Hepatocyte (in vitro differentiated cells): ENCODE results near the gene CYBA. TPM values are rescaled to one million over a fixed set of nuclear protein-coding genes. Genes with fewer than 3 reads are reported as not detected.

Source experiments
- DNase-seq: peaks from one replicate; pipeline ENCODE4 v3.0.0-alpha.2; 2016; ENCODE audit warnings: low spot score
- H2AFZ ChIP-seq: fragments of 200-600 bp; sonication (generic); 2 replicates; pipeline ENCODE4 v1.6.0; 2016; ENCODE audit warnings: antibody characterized with exemption, mild to moderate bottlenecking
- H3K27ac ChIP-seq: fragments of 200-600 bp; sonication (generic); 2 replicates; pipeline ENCODE4 v1.5.1; 2016; ENCODE audit warnings: mild to moderate bottlenecking
- H3K27me3 ChIP-seq: fragments of 200-600 bp; sonication (generic); 2 replicates; pipeline ENCODE4 v1.6.1; 2016
- H3K36me3 ChIP-seq: fragments of 200-600 bp; sonication (generic); replicated peaks from 2 replicates; pipeline ENCODE4 v1.5.1; 2016; ENCODE audit warnings: low read depth; ENCODE audit not compliant: insufficient read depth
- H3K4me1 ChIP-seq: fragments of 200-600 bp; sonication (generic); 2 replicates; pipeline ENCODE4 v1.5.1; 2016; ENCODE audit warnings: mild to moderate bottlenecking, moderate library complexity; ENCODE audit not compliant: insufficient read depth
- H3K4me2 ChIP-seq: fragments of 200-600 bp; sonication (generic); 2 replicates; pipeline ENCODE4 v1.6.0; 2016
- H3K4me3 ChIP-seq: fragments of 200-600 bp; sonication (generic); 2 replicates; pipeline ENCODE4 v1.5.1; 2016; ENCODE audit warnings: mild to moderate bottlenecking
- H3K79me2 ChIP-seq: fragments of 200-600 bp; sonication (generic); 2 replicates; pipeline ENCODE4 v1.6.0; 2017; ENCODE audit warnings: mild to moderate bottlenecking
- H3K9me2 ChIP-seq: fragments of 200-600 bp; sonication (generic); replicated peaks from 2 replicates; pipeline ENCODE4 v1.6.0; 2017; ENCODE audit warnings: mild to moderate bottlenecking; ENCODE audit not compliant: insufficient read depth
- H3K9me3 ChIP-seq: fragments of 200-600 bp; sonication (generic); 2 replicates; pipeline ENCODE4 v1.5.1; 2016; ENCODE audit warnings: low read depth, mild to moderate bottlenecking
- H4K20me1 ChIP-seq: fragments of 200-600 bp; sonication (generic); 2 replicates; pipeline ENCODE4 v1.6.0; 2016; ENCODE audit warnings: mild to moderate bottlenecking; ENCODE audit not compliant: insufficient read depth, poor library complexity, severe bottlenecking
- CTCF ChIP-seq: fragments of 200-600 bp; sonication (generic); IDR thresholded peaks from 2 replicates; pipeline ENCODE4 v1.5.1; 2016; ENCODE audit warnings: antibody characterized with exemption, mild to moderate bottlenecking; ENCODE audit not compliant: poor library complexity
- EZH2 ChIP-seq: fragments of 200-600 bp; sonication (generic); IDR thresholded peaks from 2 replicates; pipeline ENCODE4 v1.6.1; 2016; ENCODE audit warnings: antibody characterized with exemption, mild to moderate bottlenecking, borderline replicate concordance
- EZH2phosphoT487 ChIP-seq: fragments of 200-600 bp; sonication (generic); IDR thresholded peaks from one replicate; pipeline ENCODE4 v1.6.1; 2018; ENCODE audit warnings: antibody characterized with exemption, mild to moderate bottlenecking, low read depth, moderate library complexity; ENCODE audit not compliant: unreplicated experiment, severe bottlenecking
- WGBS: methylation state at CpG from one replicate; pipeline ENCODE4 v1.1.6; 2016; ENCODE audit warnings: low lambda C conversion rate; ENCODE audit errors: missing lambda C conversion rate; 5-methylcytosine and 5-hydroxymethylcytosine counted together
- polyA plus RNA-seq: library from polyadenylated mRNA; unstranded; fragments of >200 nt; fragmentation: Nextera tagmentation; extraction: Ambion mirVana; gene quantifications from 2 replicates; pipeline ENCODE4 v1.2.1, GENCODE V29; 2016
- total RNA-seq: library from RNA; depleted of rRNA; stranded (reverse); fragments of >200 nt; gene quantifications from 2 replicates; pipeline ENCODE4 v1.2.3, GENCODE V29; 2014

The CYBA gene
- total and polyA plus RNA-seq, 2 experiments from 2014 or later = 196 to 419 TPM

- Histone ChIP-seq H3K4me1 (peaks cover 14% of the 10 kb centered on the region), H4K20me1 (peaks cover 9% of the 10 kb centered on the region)
Observed at GRCh38 chr16:88616736-88617135, 34.1 kb downstream of the CYBA start.

GRCh38 chr16:88616320-88616719 lies 34.5 kb downstream of the CYBA start:
- Histone ChIP-seq H4K20me1 (peaks cover 9% of the 10 kb centered on the region), H3K4me3 (no peak overlapping the region), H3K27ac (peak overlapping the region; percentile 79), H2AFZ (no peak overlapping the region), H3K9me3 (no peaks in the 10 kb centered on the region), H3K79me2 (peaks cover 16% of the 10 kb centered on the region), H3K4me1 (peaks cover 14% of the 10 kb centered on the region), H3K4me2 (no peak overlapping the region), H3K9me2 (no peaks in the 10 kb centered on the region), H3K36me3 (no peaks in the 10 kb centered on the region), H3K27me3 (no peaks in the 10 kb centered on the region)
- peak; percentile 65 for DNase-seq
- 83% methylated on average over 13 of the region's 13 CpGs for WGBS
- TF ChIP-seq CTCF (no peak), EZH2phosphoT487 (no peak), EZH2 (no peak)

More at GRCh38 chr16:88616736-88617135, 34.1 kb downstream of the CYBA start:
- peaks cover 16% of the 10 kb centered on the region for H3K79me2 ChIP-seq
- H3K4me3 ChIP-seq = no peak overlapping the region
- no peaks in the 10 kb centered on the region for H3K36me3 ChIP-seq
- H3K27me3 ChIP-seq = no peaks in the 10 kb centered on the region
- WGBS = 86% methylated on average over 12 of the region's 12 CpGs
- no peaks in the 10 kb centered on the region for H3K9me3 ChIP-seq
- H2AFZ ChIP-seq = no peak overlapping the region
- peak overlapping the region; percentile 79 for H3K27ac ChIP-seq
- no peak for DNase-seq
- no peak overlapping the region for H3K4me2 ChIP-seq
- H3K9me2 ChIP-seq = no peaks in the 10 kb centered on the region
- TF ChIP-seq CTCF = no peak
- TF ChIP-seq EZH2phosphoT487 = no peak
- no peak for TF ChIP-seq EZH2

- DNase-seq = no peak
- Histone ChIP-seq H3K27ac (no peak overlapping the region), H2AFZ (no peak overlapping the region), H3K79me2 (peaks cover 8% of the 10 kb centered on the region), H3K9me2 (no peaks in the 10 kb centered on the region), H3K9me3 (no peaks in the 10 kb centered on the region), H3K36me3 (no peaks in the 10 kb centered on the region), H3K4me1 (peaks cover 14% of the 10 kb centered on the region), H3K4me3 (no peak overlapping the region), H3K27me3 (no peaks in the 10 kb centered on the region), H4K20me1 (peaks cover 9% of the 10 kb centered on the region), H3K4me2 (no peak overlapping the region)
- WGBS = 100% methylated on average over 4 of the region's 19 CpGs
- TF ChIP-seq EZH2 (no peak), EZH2phosphoT487 (no peak), CTCF (no peak)
Observed at GRCh38 chr16:88614818-88615580, 35.9 kb downstream of the CYBA start.
